ENCODE measurements around the gene AQP5.
A peak's percentile ranks its signal among the peaks of the same experiment; 100 is the strongest.

AQP5 gene

GRCh38 chr12:49978125-49978524 is 16.5 kb downstream of the AQP5 start:
- no peaks in the 10 kb centered on the region; a peak in 1 of 22 replicates for H4K20me1 ChIP-seq
- H3K9ac ChIP-seq = no peak overlapping the region
- no peak overlapping the region for H3K4me3 ChIP-seq
- no peaks in the 10 kb centered on the region for H3K36me3 ChIP-seq
- no peak for TF ChIP-seq Cebpa-rat (IDR thresholded peaks at IDR 0.05)
- H3K27ac ChIP-seq = no peak overlapping the region
- H3K27me3 ChIP-seq = no peaks in the 10 kb centered on the region
- peaks cover 0 to 94% (median 60%) of the 10 kb centered on the region in 10 experiments; a peak in 19 of 20 replicates for H3K4me1 ChIP-seq
- H3K9me3 ChIP-seq (replicated peaks in 1 of 11) = no peaks in the 10 kb centered on the region
- H3K4me2 ChIP-seq = peak overlapping the region in 7 of 11 experiments; percentile 26 to 94 (median 64); a peak in 13 of 22 replicates

GRCh38 chr12:49979016-49979586 is 17.4 kb downstream of the AQP5 start:
- H3K27ac ChIP-seq = peak overlapping the region in 1 of 11 experiments; percentile 78; a peak in 1 of 22 replicates
- H3K4me1 ChIP-seq = peaks cover 0 to 95% (median 69%) of the 10 kb centered on the region in 10 experiments; a peak in 19 of 20 replicates
- H3K36me3 ChIP-seq = no peaks in the 10 kb centered on the region; a peak in 1 of 22 replicates
- no peak overlapping the region for H3K4me3 ChIP-seq
- H3K27me3 ChIP-seq = no peaks in the 10 kb centered on the region
- TF ChIP-seq Cebpa-rat (IDR thresholded peaks at IDR 0.05) = no peak
- H3K4me2 ChIP-seq = peak overlapping the region in 6 of 11 experiments; percentile 49 to 94 (median 75); a peak in 12 of 22 replicates
- H3K9ac ChIP-seq = no peak overlapping the region; a peak in 2 of 22 replicates
- no peaks in the 10 kb centered on the region for H3K9me3 ChIP-seq (replicated peaks in 1 of 11)
- H4K20me1 ChIP-seq = no peaks in the 10 kb centered on the region; a peak in 1 of 22 replicates

GRCh38 chr12:49979791-49980190 is 18.1 kb downstream of the AQP5 start:
- Histone ChIP-seq H3K27me3 (no peaks in the 10 kb centered on the region), H3K4me3 (no peak overlapping the region), H3K36me3 (peaks cover 0 to 6% (median 3%) of the 10 kb centered on the region in 11 experiments; a peak in 7 of 22 replicates), H3K9me3 (replicated peaks in 1 of 11) (no peaks in the 10 kb centered on the region), H3K27ac (peak overlapping the region in 2 of 11 experiments; percentile 32 to 78; a peak in 2 of 22 replicates), H3K9ac (no peak overlapping the region; a peak in 1 of 22 replicates), H3K4me1 (peaks cover 0 to 95% (median 73%) of the 10 kb centered on the region in 10 experiments; a peak in 19 of 20 replicates), H4K20me1 (no peaks in the 10 kb centered on the region), H3K4me2 (peak overlapping the region in 6 of 11 experiments; percentile 49 to 94 (median 75); a peak in 12 of 22 replicates)
- TF ChIP-seq Cebpa-rat (IDR thresholded peaks at IDR 0.05) = no peak

- H3K36me3 ChIP-seq = peaks cover 0 to 16% (median 11%) of the 10 kb centered on the region in 11 experiments; a peak in 13 of 22 replicates
- no peaks in the 10 kb centered on the region for H3K27me3 ChIP-seq
- no peaks in the 10 kb centered on the region for H3K9me3 ChIP-seq (replicated peaks in 1 of 11)
- H3K9ac ChIP-seq = peak overlapping the region in 1 of 11 experiments; percentile 8; a peak in 1 of 22 replicates
- no peak overlapping the region for H3K4me3 ChIP-seq
- no peaks in the 10 kb centered on the region for H4K20me1 ChIP-seq
- peaks cover 0 to 95% (median 76%) of the 10 kb centered on the region in 10 experiments; a peak in 19 of 20 replicates for H3K4me1 ChIP-seq
- peak overlapping the region in 3 of 11 experiments; percentile 7 to 78 (median 75); a peak in 3 of 22 replicates for H3K27ac ChIP-seq
- no peak for TF ChIP-seq Cebpa-rat (IDR thresholded peaks at IDR 0.05)
- H3K4me2 ChIP-seq = peak overlapping the region in 5 of 11 experiments; percentile 63 to 94 (median 86); a peak in 10 of 22 replicates
These were observed 19.1 kb downstream of the AQP5 start for GRCh38 chr12:49980501-49981349.

GRCh38 chr12:49982246-49983087 is 20.8 kb downstream of the AQP5 start:
- Histone ChIP-seq H3K4me3 (peak overlapping the region in 1 of 10 experiments; percentile 30; a peak in 1 of 20 replicates), H3K4me1 (peaks cover 0 to 96% (median 89%) of the 10 kb centered on the region in 10 experiments; a peak in 19 of 20 replicates), H4K20me1 (no peaks in the 10 kb centered on the region), H3K27ac (peak overlapping the region in 9 of 11 experiments; percentile 11 to 78 (median 62); a peak in 15 of 22 replicates), H3K4me2 (peak overlapping the region in 10 of 11 experiments; percentile 17 to 94 (median 68); a peak in 18 of 22 replicates), H3K9ac (peak overlapping the region in 8 of 11 experiments; percentile 4 to 65 (median 48); a peak in 11 of 22 replicates), H3K27me3 (no peaks in the 10 kb centered on the region), H3K36me3 (peaks cover 0 to 33% (median 29%) of the 10 kb centered on the region in 11 experiments; a peak in 17 of 22 replicates), H3K9me3 (replicated peaks in 1 of 11) (no peaks in the 10 kb centered on the region; a peak in 1 of 22 replicates)
- TF ChIP-seq Cebpa-rat (IDR thresholded peaks at IDR 0.05) = peak in 6 of 11 experiments; percentile 36 to 83 (median 70); a peak in 10 of 22 replicates

- Histone ChIP-seq H3K4me2 (peak overlapping the region in 9 of 11 experiments; percentile 20 to 94 (median 72); a peak in 16 of 22 replicates), H3K9me3 (replicated peaks in 1 of 11) (no peaks in the 10 kb centered on the region; a peak in 1 of 22 replicates), H3K36me3 (peaks cover 0 to 47% (median 43%) of the 10 kb centered on the region in 11 experiments; a peak in 20 of 22 replicates), H4K20me1 (no peaks in the 10 kb centered on the region), H3K4me1 (peaks cover 0 to 100% (median 91%) of the 10 kb centered on the region in 10 experiments; a peak in 19 of 20 replicates), H3K27ac (peak overlapping the region in 6 of 11 experiments; percentile 6 to 78 (median 72); a peak in 10 of 22 replicates), H3K4me3 (peak overlapping the region in 2 of 10 experiments; percentile 10 to 21; a peak in 3 of 20 replicates), H3K27me3 (no peaks in the 10 kb centered on the region), H3K9ac (peak overlapping the region in 6 of 11 experiments; percentile 6 to 58 (median 30); a peak in 10 of 22 replicates)
- no peak for TF ChIP-seq Cebpa-rat (IDR thresholded peaks at IDR 0.05)
These were observed 22.2 kb downstream of the AQP5 start for GRCh38 chr12:49983892-49984291.

GRCh38 chr12:49984476-49985359 is 23.0 kb downstream of the AQP5 start:
- Histone ChIP-seq H4K20me1 (no peaks in the 10 kb centered on the region), H3K36me3 (peaks cover 0 to 56% (median 51%) of the 10 kb centered on the region in 11 experiments; a peak in 20 of 22 replicates), H3K27ac (peak overlapping the region in 6 of 11 experiments; percentile 6 to 78 (median 72); a peak in 9 of 22 replicates), H3K9me3 (replicated peaks in 1 of 11) (no peaks in the 10 kb centered on the region; a peak in 1 of 22 replicates), H3K4me2 (peak overlapping the region in 8 of 11 experiments; percentile 55 to 94 (median 74); a peak in 15 of 22 replicates), H3K4me1 (peaks cover 0 to 100% (median 83%) of the 10 kb centered on the region in 10 experiments; a peak in 18 of 20 replicates), H3K9ac (peak overlapping the region in 6 of 11 experiments; percentile 6 to 58 (median 30); a peak in 6 of 22 replicates), H3K4me3 (peak overlapping the region in 2 of 10 experiments; percentile 10 to 21; a peak in 1 of 20 replicates), H3K27me3 (no peaks in the 10 kb centered on the region)
- TF ChIP-seq Cebpa-rat (IDR thresholded peaks at IDR 0.05) = no peak
